ENCODE data around the gene ACBD4. TPM values are rescaled to one million over a fixed set of nuclear protein-coding genes. Genes with fewer than 3 reads are reported as not detected.

The ACBD4 gene
- total RNA-seq, 6 experiments from 2014 or later: 24.0 to 78.9 (median 56.9) TPM

DNA sequence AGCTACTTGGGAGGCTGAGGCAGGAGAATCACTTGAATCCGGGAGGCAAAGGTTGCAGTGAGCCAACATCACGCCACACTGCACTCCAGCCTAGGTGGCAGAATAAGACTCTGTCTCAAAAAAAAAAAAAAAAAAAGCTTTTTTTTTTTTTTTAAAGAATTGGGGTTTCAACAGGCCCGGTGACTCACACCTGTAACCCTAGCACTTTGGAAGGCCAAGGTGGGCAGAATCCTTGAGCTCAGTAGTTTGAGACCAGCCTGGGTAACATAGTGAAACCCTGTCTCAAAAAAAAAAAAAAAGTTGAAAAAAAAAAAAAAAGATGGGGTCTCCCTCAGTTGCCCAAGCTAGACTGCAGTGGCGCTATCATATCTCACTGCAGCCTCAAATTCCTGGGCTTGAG lies 19.5 kb downstream of the ACBD4 start:
- no peak overlapping the region for H3K4me3 ChIP-seq
- peaks cover 0 to 35% (median 8%) of the 10 kb centered on the region in 4 donors for H3K4me1 ChIP-seq
- 100% methylated on average over 1 of the region's 4 CpGs for WGBS (ENCODE audit: insufficient coverage, low coverage, low lambda C conversion rate, missing lambda C conversion rate)

DNA sequence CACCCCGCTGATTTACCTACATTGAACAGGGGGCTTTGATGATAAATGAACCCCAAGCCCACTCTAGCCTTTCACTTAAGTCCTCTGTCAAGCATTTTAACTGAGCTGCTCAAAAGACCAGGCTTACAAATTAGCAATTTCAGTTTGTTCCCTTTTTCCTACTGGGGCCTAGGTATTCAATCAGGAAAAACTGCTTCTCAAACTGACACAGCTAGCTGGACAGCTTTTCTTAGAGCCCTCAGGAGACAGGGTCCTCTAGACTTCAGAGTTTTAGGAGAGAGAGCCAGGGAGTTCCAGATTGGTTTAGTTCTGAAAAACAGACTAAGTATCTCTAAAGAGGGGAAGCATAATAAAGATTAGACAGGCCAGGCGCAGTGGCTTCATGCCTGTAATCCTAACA lies 20.0 kb downstream of the ACBD4 start:
- DNase-seq: no peak

More for the DNA sequence above, 19.5 kb downstream of the ACBD4 start:
- ATAC-seq (no peak), DNase-seq (peak in 1 of 3 donors; percentile 2)
- Histone ChIP-seq H3K27me3 (no peaks in the 10 kb centered on the region), H3K9me3 (no peaks in the 10 kb centered on the region), H3K36me3 (no peaks in the 10 kb centered on the region), H3K27ac (no peak overlapping the region)
- TF ChIP-seq, protein P1, sequence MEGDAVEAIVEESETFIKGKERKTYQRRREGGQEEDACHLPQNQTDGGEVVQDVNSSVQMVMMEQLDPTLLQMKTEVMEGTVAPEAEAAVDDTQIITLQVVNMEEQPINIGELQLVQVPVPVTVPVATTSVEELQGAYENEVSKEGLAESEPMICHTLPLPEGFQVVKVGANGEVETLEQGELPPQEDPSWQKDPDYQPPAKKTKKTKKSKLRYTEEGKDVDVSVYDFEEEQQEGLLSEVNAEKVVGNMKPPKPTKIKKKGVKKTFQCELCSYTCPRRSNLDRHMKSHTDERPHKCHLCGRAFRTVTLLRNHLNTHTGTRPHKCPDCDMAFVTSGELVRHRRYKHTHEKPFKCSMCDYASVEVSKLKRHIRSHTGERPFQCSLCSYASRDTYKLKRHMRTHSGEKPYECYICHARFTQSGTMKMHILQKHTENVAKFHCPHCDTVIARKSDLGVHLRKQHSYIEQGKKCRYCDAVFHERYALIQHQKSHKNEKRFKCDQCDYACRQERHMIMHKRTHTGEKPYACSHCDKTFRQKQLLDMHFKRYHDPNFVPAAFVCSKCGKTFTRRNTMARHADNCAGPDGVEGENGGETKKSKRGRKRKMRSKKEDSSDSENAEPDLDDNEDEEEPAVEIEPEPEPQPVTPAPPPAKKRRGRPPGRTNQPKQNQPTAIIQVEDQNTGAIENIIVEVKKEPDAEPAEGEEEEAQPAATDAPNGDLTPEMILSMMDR (IDR thresholded peaks at IDR 0.05): no peak
- no peak for TF ChIP-seq POLR2A (IDR thresholded peaks at IDR 0.05)
- intact Hi-C loops (cut with DNase I): no loop called here

DNA sequence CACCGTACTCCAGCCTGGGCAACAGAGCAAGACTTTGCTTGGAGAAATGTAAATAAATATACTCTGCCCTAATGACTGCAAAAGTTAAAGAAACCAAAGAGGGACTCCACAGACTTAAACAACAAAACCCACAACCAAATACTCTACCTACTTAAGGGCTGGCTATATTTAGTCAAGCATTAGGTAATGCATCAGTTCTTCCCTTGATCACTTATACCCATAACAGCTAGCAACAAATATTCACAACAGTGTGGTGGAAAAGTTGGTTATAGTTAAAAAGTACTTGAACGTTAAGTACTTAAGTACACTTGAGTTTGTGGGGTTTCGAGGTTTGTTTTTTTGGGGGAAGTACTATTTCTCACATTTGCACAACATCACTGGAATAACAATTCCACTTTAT lies 20.8 kb downstream of the ACBD4 start:
- Histone ChIP-seq H3K36me3 (no peaks in the 10 kb centered on the region), H3K27me3 (no peaks in the 10 kb centered on the region), H3K4me3 (no peak overlapping the region), H3K27ac (no peak overlapping the region), H3K4me1 (peaks cover 0 to 33% (median 7%) of the 10 kb centered on the region in 4 donors), H3K9me3 (no peaks in the 10 kb centered on the region)
- 80% methylated on average over 3 of the region's 3 CpGs for WGBS (ENCODE audit: insufficient coverage, low coverage, low lambda C conversion rate, missing lambda C conversion rate)
- TF ChIP-seq, protein P1 (IDR thresholded peaks at IDR 0.05): no peak
- no peak for TF ChIP-seq POLR2A (IDR thresholded peaks at IDR 0.05)
- ATAC-seq (no peak), DNase-seq (no peak)
- intact Hi-C loops (cut with DNase I): no loop called here

More for the DNA sequence above, 20.0 kb downstream of the ACBD4 start:
- TF ChIP-seq POLR2A (IDR thresholded peaks at IDR 0.05): no peak
- TF ChIP-seq, protein P1 (IDR thresholded peaks at IDR 0.05): no peak
- H3K4me3 ChIP-seq: no peak overlapping the region
- no peaks in the 10 kb centered on the region for H3K9me3 ChIP-seq
- WGBS (ENCODE audit: insufficient coverage, low coverage, low lambda C conversion rate, missing lambda C conversion rate): 95% methylated on average over 2 of the region's 2 CpGs
- no peak for ATAC-seq
- intact Hi-C loops (cut with DNase I): no loop called here
- H3K36me3 ChIP-seq: no peaks in the 10 kb centered on the region
- no peaks in the 10 kb centered on the region for H3K27me3 ChIP-seq
- peaks cover 0 to 37% (median 8%) of the 10 kb centered on the region in 4 donors for H3K4me1 ChIP-seq
- no peak overlapping the region for H3K27ac ChIP-seq

DNA sequence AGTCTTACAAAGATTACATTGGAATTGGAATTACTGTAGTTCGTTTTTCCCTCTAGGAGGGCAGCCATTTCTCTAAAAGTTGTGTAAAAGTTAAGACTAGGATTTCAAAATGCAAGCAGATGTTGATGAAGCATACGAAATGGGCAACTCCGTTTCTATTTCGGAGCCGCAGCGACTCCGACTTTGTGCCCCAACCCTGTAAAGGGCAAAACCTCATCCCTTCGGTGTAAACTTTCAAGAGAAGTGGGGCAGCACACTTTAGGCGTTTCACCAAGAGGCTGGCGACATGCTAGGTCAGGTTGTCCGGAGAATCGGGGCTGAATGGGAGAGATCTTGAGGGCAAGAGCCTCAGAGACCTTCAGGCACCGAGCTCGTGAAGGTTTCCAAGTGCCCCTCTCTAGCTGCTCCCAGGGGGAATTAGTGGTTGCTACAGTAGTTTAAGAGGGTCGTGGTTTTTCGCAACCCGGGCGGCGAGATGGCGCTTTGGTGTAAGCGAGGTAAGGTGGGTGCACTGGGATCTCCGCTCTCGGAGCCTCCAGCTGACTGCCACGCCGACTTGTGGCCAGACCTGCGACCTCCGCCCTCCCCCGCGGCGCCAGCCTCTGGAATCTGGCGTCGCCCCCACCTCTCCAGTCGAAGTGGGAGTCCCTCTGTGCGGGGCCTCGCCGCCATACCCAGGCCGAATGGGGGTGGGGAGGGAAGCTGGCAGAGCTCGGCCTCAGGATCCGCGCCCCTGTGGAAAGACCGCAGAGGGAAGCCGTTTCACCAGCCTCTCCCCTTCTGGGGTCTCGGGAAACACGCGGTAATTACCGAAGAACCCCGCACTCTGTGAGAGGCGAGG lies 25.2 kb downstream of the ACBD4 start:
- intact Hi-C loops (cut with DNase I): loop anchor here in 1 of 2 donors (5.0 kb wide), 1 partner anchor 37 kb away; no protein-coding TSS in a partner anchor
- peak; percentile 56 to 70 (median 62) for ATAC-seq
- TF ChIP-seq POLR2A (IDR thresholded peaks at IDR 0.05): no peak
- TF ChIP-seq, protein P1 (IDR thresholded peaks at IDR 0.05): peak in 3 of 4 donors; percentile 11 to 18 (median 14)

More for the DNA sequence above, 25.2 kb downstream of the ACBD4 start:
- DNase-seq: peak; percentile 79 to 87 (median 79)
- Histone ChIP-seq H3K27me3 (no peaks in the 10 kb centered on the region), H3K27ac (peak overlapping the region; percentile 100), H3K36me3 (no peaks in the 10 kb centered on the region), H3K4me1 (peaks cover 0 to 52% (median 12%) of the 10 kb centered on the region in 4 donors), H3K9me3 (no peaks in the 10 kb centered on the region), H3K4me3 (peak overlapping the region; percentile 89 to 91 (median 90))
- 0% methylated on average over 27 of the region's 48 CpGs for WGBS (ENCODE audit: insufficient coverage, low coverage, low lambda C conversion rate, missing lambda C conversion rate)
